MM.1S (cell line): ENCODE results near the gene DFFA.

ENCODE experiments used
- DNase-seq: peaks from one replicate; pipeline ENCODE4 v3.0.0-alpha.2; 2015
- H2AFZ ChIP-seq: fragments of 300-600 bp; sonication (generic); 2 replicates; pipeline ENCODE4 v1.6.0; 2016; ENCODE audit warnings: antibody characterized with exemption, low read length
- H3F3A ChIP-seq: fragments of 300-600 bp; sonication (generic); 2 replicates; pipeline ENCODE4 v1.6.1; 2016; ENCODE audit warnings: mild to moderate bottlenecking, antibody characterized with exemption, low read length, moderate library complexity, mixed read lengths; ENCODE audit not compliant: insufficient read depth
- H3K27ac ChIP-seq: fragments of 300-600 bp; sonication (generic); 2 replicates; pipeline ENCODE4 v1.5.1; 2016; ENCODE audit warnings: mild to moderate bottlenecking, low read length
- H3K27me3 ChIP-seq: fragments of 300-600 bp; sonication (generic); replicated peaks from 2 replicates; pipeline ENCODE4 v1.6.0; 2016; ENCODE audit warnings: low read length; ENCODE audit not compliant: insufficient read depth
- H3K36me3 ChIP-seq: fragments of 300-600 bp; sonication (generic); replicated peaks from 2 replicates; pipeline ENCODE4 v1.6.1; 2016; ENCODE audit warnings: mild to moderate bottlenecking, low read length, mixed read lengths; ENCODE audit not compliant: insufficient read depth
- H3K4me1 ChIP-seq: fragments of 300-600 bp; sonication (generic); 2 replicates; pipeline ENCODE4 v1.6.1; 2016; ENCODE audit warnings: low read length, mixed read lengths
- H3K4me2 ChIP-seq: fragments of 300-600 bp; sonication (generic); 2 replicates; pipeline ENCODE4 v1.6.0; 2016; ENCODE audit warnings: low read depth, low read length
- H3K4me3 ChIP-seq: fragments of 300-600 bp; sonication (generic); 2 replicates; pipeline ENCODE4 v1.5.1; 2016; ENCODE audit warnings: low read length, mixed read lengths
- H3K79me2 ChIP-seq: fragments of 300-600 bp; sonication (generic); 2 replicates; pipeline ENCODE4 v1.6.1; 2016; ENCODE audit warnings: mixed run types, low read length, mixed read lengths
- H3K9ac ChIP-seq: fragments of 300-600 bp; sonication (generic); 2 replicates; pipeline ENCODE4 v1.6.1; 2016; ENCODE audit warnings: low read length, mixed read lengths
- H3K9me2 ChIP-seq: fragments of 300-600 bp; sonication (generic); replicated peaks from 2 replicates; pipeline ENCODE4 v1.6.1; 2016; ENCODE audit warnings: mild to moderate bottlenecking, low read length, mixed read lengths; ENCODE audit not compliant: insufficient read depth
- H3K9me3 ChIP-seq: fragments of 300-600 bp; sonication (generic); replicated peaks from 2 replicates; pipeline ENCODE4 v1.6.1; 2016; ENCODE audit warnings: mild to moderate bottlenecking, low read length, mixed read lengths; ENCODE audit not compliant: insufficient read depth
- H4K20me1 ChIP-seq: fragments of 300-600 bp; sonication (generic); 2 replicates; pipeline ENCODE4 v1.6.1; 2016; ENCODE audit warnings: mild to moderate bottlenecking, low read length, moderate library complexity, mixed read lengths; ENCODE audit not compliant: insufficient read depth
- EZH2 ChIP-seq: fragments of 300-600 bp; sonication (generic); optimal IDR thresholded peaks from 2 replicates; pipeline ENCODE3; 2017; ENCODE audit warnings: low read depth, mild to moderate bottlenecking, antibody characterized with exemption, low read length, mixed read lengths
- EZH2phosphoT487 ChIP-seq: fragments of 300-600 bp; sonication (generic); IDR thresholded peaks from 2 replicates; pipeline ENCODE4 v1.6.1; 2018; ENCODE audit warnings: antibody characterized with exemption, low read length
- TF ChIP-seq, protein P1 (sequence below): fragments of 300-600 bp; sonication (generic); IDR thresholded peaks from 2 replicates; pipeline ENCODE4 v1.5.1; 2016; ENCODE audit warnings: antibody characterized with exemption, low read length, mixed read lengths

Gene DFFA

DNA sequence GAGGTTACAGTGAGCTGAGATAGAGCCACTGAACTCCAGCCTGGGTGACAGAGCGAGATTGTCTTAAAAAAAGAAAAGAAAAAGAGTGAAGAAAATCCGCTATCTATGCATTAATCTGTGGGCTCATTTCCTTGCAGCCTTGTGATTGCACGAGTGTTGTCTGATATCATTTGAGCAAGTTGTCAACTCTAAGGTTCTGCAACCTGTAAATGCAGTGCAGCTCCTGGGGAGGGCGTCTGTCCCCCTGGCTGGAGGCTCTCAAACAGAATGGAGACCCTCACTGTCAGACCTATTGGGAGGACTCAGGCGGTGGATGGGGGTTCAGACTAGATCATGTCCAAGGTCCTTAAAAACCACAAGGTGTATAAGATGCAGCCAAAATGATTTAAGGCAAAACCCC is 16.3 kb downstream of the DFFA start:
- H3K9ac ChIP-seq = no peak overlapping the region; the same call in 1 of the 2 replicates
- DNase-seq = no peak
- H3K9me3 ChIP-seq = no peaks in the 10 kb centered on the region
- TF ChIP-seq EZH2phosphoT487 = no peak
- TF ChIP-seq, protein P1, sequence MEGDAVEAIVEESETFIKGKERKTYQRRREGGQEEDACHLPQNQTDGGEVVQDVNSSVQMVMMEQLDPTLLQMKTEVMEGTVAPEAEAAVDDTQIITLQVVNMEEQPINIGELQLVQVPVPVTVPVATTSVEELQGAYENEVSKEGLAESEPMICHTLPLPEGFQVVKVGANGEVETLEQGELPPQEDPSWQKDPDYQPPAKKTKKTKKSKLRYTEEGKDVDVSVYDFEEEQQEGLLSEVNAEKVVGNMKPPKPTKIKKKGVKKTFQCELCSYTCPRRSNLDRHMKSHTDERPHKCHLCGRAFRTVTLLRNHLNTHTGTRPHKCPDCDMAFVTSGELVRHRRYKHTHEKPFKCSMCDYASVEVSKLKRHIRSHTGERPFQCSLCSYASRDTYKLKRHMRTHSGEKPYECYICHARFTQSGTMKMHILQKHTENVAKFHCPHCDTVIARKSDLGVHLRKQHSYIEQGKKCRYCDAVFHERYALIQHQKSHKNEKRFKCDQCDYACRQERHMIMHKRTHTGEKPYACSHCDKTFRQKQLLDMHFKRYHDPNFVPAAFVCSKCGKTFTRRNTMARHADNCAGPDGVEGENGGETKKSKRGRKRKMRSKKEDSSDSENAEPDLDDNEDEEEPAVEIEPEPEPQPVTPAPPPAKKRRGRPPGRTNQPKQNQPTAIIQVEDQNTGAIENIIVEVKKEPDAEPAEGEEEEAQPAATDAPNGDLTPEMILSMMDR = peak; percentile 31
- no peak overlapping the region for H3K27ac ChIP-seq
- no peaks in the 10 kb centered on the region for H3K36me3 ChIP-seq
- peaks cover 19% of the 10 kb centered on the region for H3F3A ChIP-seq
- H4K20me1 ChIP-seq = no peaks in the 10 kb centered on the region
- H3K4me3 ChIP-seq = no peak overlapping the region
- peaks cover 12% of the 10 kb centered on the region for H3K4me1 ChIP-seq
- H3K79me2 ChIP-seq = no peaks in the 10 kb centered on the region
- H2AFZ ChIP-seq = no peak overlapping the region
- no peaks in the 10 kb centered on the region for H3K9me2 ChIP-seq
- H3K4me2 ChIP-seq = peak overlapping the region; percentile 49; the same call in 1 of the 2 replicates
- no peaks in the 10 kb centered on the region for H3K27me3 ChIP-seq

DNA sequence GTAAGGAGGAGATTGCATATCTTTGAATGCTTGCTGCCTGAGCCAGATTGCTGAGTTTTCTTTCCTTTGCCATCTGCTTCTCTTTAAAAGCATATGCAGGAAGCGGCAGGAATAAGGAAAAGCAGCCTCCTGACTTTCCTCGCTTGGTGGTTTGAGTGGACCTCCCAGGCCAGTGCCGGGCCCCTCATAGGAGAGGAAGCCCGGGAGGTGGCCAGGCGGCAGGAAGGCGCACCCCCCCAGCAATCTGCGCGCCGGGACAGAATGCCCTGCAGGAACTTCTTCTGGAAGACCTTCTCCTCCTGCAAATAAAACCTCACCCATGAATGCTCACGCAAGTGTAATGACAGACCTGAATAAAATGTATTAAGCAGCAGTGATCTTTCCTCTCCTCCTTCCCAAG is 21.0 kb downstream of the DFFA start:
- TF ChIP-seq EZH2 (no peak), EZH2phosphoT487 (no peak)
- TF ChIP-seq, protein P1 = no peak
- H3K9me2 ChIP-seq = no peaks in the 10 kb centered on the region
- no peaks in the 10 kb centered on the region for H4K20me1 ChIP-seq
- H3K9ac ChIP-seq = no peak overlapping the region
- H3K27ac ChIP-seq = no peak overlapping the region
- peaks cover 2% of the 10 kb centered on the region; the same call in 1 of the 2 replicates for H3F3A ChIP-seq
- no peak overlapping the region for H3K4me2 ChIP-seq
- peaks cover 4% of the 10 kb centered on the region for H3K4me1 ChIP-seq
- H3K27me3 ChIP-seq = no peaks in the 10 kb centered on the region
- H3K9me3 ChIP-seq = no peaks in the 10 kb centered on the region
- no peaks in the 10 kb centered on the region for H3K79me2 ChIP-seq
- no peak overlapping the region for H3K4me3 ChIP-seq
- no peak overlapping the region for H2AFZ ChIP-seq
- no peaks in the 10 kb centered on the region for H3K36me3 ChIP-seq
- DNase-seq = no peak

GRCh38 chr1:10450836-10451235 is 21.5 kb downstream of the DFFA start:
- no peak overlapping the region for H3K27ac ChIP-seq
- H3K79me2 ChIP-seq = no peaks in the 10 kb centered on the region
- H3K9me3 ChIP-seq = no peaks in the 10 kb centered on the region
- no peaks in the 10 kb centered on the region for H4K20me1 ChIP-seq
- H3K4me1 ChIP-seq = no peaks in the 10 kb centered on the region
- DNase-seq = no peak
- no peak overlapping the region for H3K9ac ChIP-seq
- H3K4me2 ChIP-seq = no peak overlapping the region
- no peak overlapping the region for H2AFZ ChIP-seq
- TF ChIP-seq EZH2phosphoT487 (no peak), EZH2 (no peak)
- TF ChIP-seq, protein P1 = no peak
- H3K9me2 ChIP-seq = no peaks in the 10 kb centered on the region
- H3K27me3 ChIP-seq = no peaks in the 10 kb centered on the region
- no peak overlapping the region for H3K4me3 ChIP-seq
- no peaks in the 10 kb centered on the region for H3K36me3 ChIP-seq
- no peaks in the 10 kb centered on the region for H3F3A ChIP-seq
